Natural killer cell (primary cell): Measurements from ENCODE around the gene ENC1. TPM values are rescaled to one million over a fixed set of nuclear protein-coding genes. Genes with fewer than 3 reads are reported as not detected.

Experiments
- ATAC-seq, 3 donors: fragments of 150-1000 bp in 2 of 3; fragments of 200-7000 bp in 1 of 3; cut with Tn5 transposase; 1 replicate in 1 of 3; 2 replicates in 2 of 3; pipeline ENCODE4 v1.10.0; 2021; ENCODE audit warnings: mild to moderate bottlenecking in 2 of 3, moderate library complexity in 2 of 3
- DNase-seq, 2 donors: peaks; one replicate each; pipeline versions ENCODE4 v3.0.0 to v3.0.0-alpha.2; 2013 to 2021; ENCODE audit warnings: mixed read lengths in 1 of 2
- H3K27ac ChIP-seq: one replicate; pipeline ENCODE4 v1.5.1; 2013; ENCODE audit warnings: mild to moderate bottlenecking, low read length
- H3K27me3 ChIP-seq: one replicate; pipeline ENCODE4 v1.6.1; 2013; ENCODE audit warnings: low read length; ENCODE audit not compliant: control insufficient read depth, insufficient read depth
- H3K36me3 ChIP-seq: one replicate; pipeline ENCODE4 v1.6.1; 2013; ENCODE audit warnings: low read length; ENCODE audit not compliant: control insufficient read depth, insufficient read depth
- H3K4me1 ChIP-seq: one replicate; pipeline ENCODE4 v1.6.1; 2013; ENCODE audit warnings: low read length; ENCODE audit not compliant: control insufficient read depth, insufficient read depth
- H3K4me3 ChIP-seq: one replicate; pipeline ENCODE4 v1.5.1; 2013; ENCODE audit warnings: low read length
- H3K9me3 ChIP-seq: one replicate; pipeline ENCODE4 v1.6.1; 2013; ENCODE audit warnings: low read length; ENCODE audit not compliant: control insufficient read depth, insufficient read depth
- H3K27ac Mint-ChIP-seq, 2 donors: one replicate each; pipeline ENCODE4 v1.8.0; 2022; ENCODE audit warnings: mild to moderate bottlenecking in 2 of 2, mixed read lengths in 2 of 2, moderate library complexity in 1 of 2
- H3K27me3 Mint-ChIP-seq, 2 donors: one replicate each; pipeline ENCODE4 v1.8.0; 2022; ENCODE audit warnings: low read depth in 2 of 2, mixed read lengths in 2 of 2
- H3K36me3 Mint-ChIP-seq: one replicate; pipeline ENCODE4 v1.8.0; 2022; ENCODE audit warnings: mixed read lengths
- H3K4me1 Mint-ChIP-seq, 2 donors: one replicate each; pipeline ENCODE4 v1.8.0; 2022; ENCODE audit warnings: mixed read lengths in 2 of 2
- H3K4me3 Mint-ChIP-seq: one replicate; pipeline ENCODE4 v1.8.0; 2022; ENCODE audit warnings: mild to moderate bottlenecking, moderate library complexity, mixed read lengths
- H3K9me3 Mint-ChIP-seq, 2 donors: one replicate each; pipeline ENCODE4 v1.8.0; 2022; ENCODE audit warnings: mixed read lengths in 2 of 2
- CTCF ChIP-seq: fragments of 200-600 bp; IDR thresholded peaks from one replicate; pipeline ENCODE4 v1.8.0; 2022; ENCODE audit warnings: antibody characterized with exemption
- WGBS: methylation state at CpG from one replicate; pipeline ENCODE4 v1.1.7; 2013; ENCODE audit warnings: missing lambda C conversion rate; ENCODE audit not compliant: insufficient coverage; 5-methylcytosine and 5-hydroxymethylcytosine counted together
- intact Hi-C: fragments of 100-400 bp; cut with micrococcal nuclease; formaldehyde crosslinking; loops from one replicate; pipeline ENCODE4 v1.14.2; 2022
- total RNA-seq, 4 donors: library from RNA; stranded (reverse); fragments of 120-200 nt in 1 of 4; gene quantifications; one replicate each; pipeline versions ENCODE4 v1.2.3 to v1.2.4, GENCODE V29; 2013 to 2022

Gene ENC1
- 100 to 1,000 TPM in 1 of 3 donors, 10 to 100 TPM in 2; 89.6 to 133 (median 99.3) TPM for total RNA-seq
- total RNA-seq (2013) = 7.2 TPM

- no peaks in the 10 kb centered on the region for H3K36me3 ChIP-seq
- Mint-ChIP-seq H3K4me3 (peak within 1 kb of the TSS; percentile 91), H3K4me1 (peaks cover 49 to 55% of the 10 kb centered on the region in 2 donors), H3K36me3 (no peaks in the 10 kb centered on the region), H3K27ac (peak within 1 kb of the TSS; percentile 83 to 91), H3K9me3 (no peaks in the 10 kb centered on the region), H3K27me3 (no peaks in the 10 kb centered on the region)
- H3K9me3 ChIP-seq = no peaks in the 10 kb centered on the region
- H3K4me3 ChIP-seq = peak within 1 kb of the TSS; percentile 80
- peak within 1 kb of the TSS; percentile 66 for H3K27ac ChIP-seq
- no peaks in the 10 kb centered on the region for H3K27me3 ChIP-seq
- H3K4me1 ChIP-seq = peaks cover 27% of the 10 kb centered on the region
- under 1% methylated on average over 59 of the region's 59 CpGs for WGBS
- peak; percentile 80 to 87 for DNase-seq
- intact Hi-C loops = loop anchor here (5.0 to 10.0 kb wide), 3 partner anchors 313 to 946 kb away; no protein-coding TSS in a partner anchor
- peak; percentile 31 for TF ChIP-seq CTCF
- peak; percentile 81 to 90 (median 87) for ATAC-seq
Observed at GRCh38 chr5:74640450-74640953, at the start of gene ENC1. ENC1 (minus strand) TSS chr5:74640728; CDS start chr5:74636485, 4,243 bp downstream.

- Mint-ChIP-seq H3K4me1 (peaks cover 15 to 30% of the 10 kb centered on the region in 2 donors), H3K27ac (peak overlapping the region; percentile 57 to 89), H3K36me3 (no peaks in the 10 kb centered on the region), H3K4me3 (peak overlapping the region; percentile 83), H3K9me3 (no peaks in the 10 kb centered on the region), H3K27me3 (no peaks in the 10 kb centered on the region)
- DNase-seq = peak in 1 of 2 donors; percentile 6
- Histone ChIP-seq H3K4me3 (no peak overlapping the region), H3K27me3 (no peaks in the 10 kb centered on the region), H3K4me1 (peaks cover 19% of the 10 kb centered on the region), H3K36me3 (peaks cover 16% of the 10 kb centered on the region), H3K9me3 (no peaks in the 10 kb centered on the region), H3K27ac (no peak overlapping the region)
- no peak for TF ChIP-seq CTCF
- intact Hi-C loops = no loop called here
- no peak for ATAC-seq
- WGBS = 95% methylated on average over 5 of the region's 5 CpGs
Observed at GRCh38 chr5:74686962-74687751, 46.6 kb upstream of the ENC1 start.

GRCh38 chr5:74685979-74686631 lies 45.6 kb upstream of the ENC1 start:
- 33% methylated on average over 9 of the region's 10 CpGs for WGBS
- ATAC-seq = peak in 2 of 3 donors; percentile 15 to 38
- intact Hi-C loops = loop anchor here (2.0 kb wide), 1 partner anchor 81 kb away; the partner anchor contains the start of genes GFM2 and NSA2

More at GRCh38 chr5:74685979-74686631, 45.6 kb upstream of the ENC1 start:
- no peak for TF ChIP-seq CTCF
- Histone ChIP-seq H3K27ac (peak overlapping the region; percentile 73), H3K4me1 (peaks cover 19% of the 10 kb centered on the region), H3K27me3 (no peaks in the 10 kb centered on the region), H3K36me3 (peaks cover 11% of the 10 kb centered on the region), H3K9me3 (no peaks in the 10 kb centered on the region), H3K4me3 (peak overlapping the region; percentile 93)
- DNase-seq = peak in 1 of 2 donors; percentile 29
- Mint-ChIP-seq H3K27me3 (peaks cover 0 to 8% of the 10 kb centered on the region in 2 donors), H3K27ac (peak overlapping the region; percentile 57 to 89), H3K36me3 (no peaks in the 10 kb centered on the region), H3K4me3 (peak overlapping the region; percentile 83), H3K4me1 (peaks cover 15 to 30% of the 10 kb centered on the region in 2 donors), H3K9me3 (no peaks in the 10 kb centered on the region)
